HK-2 (cell line): ENCODE data around the gene SSMEM1.
A peak's percentile ranks its signal among the peaks of the same experiment; 100 is the strongest.
"Not testable (repeated sequence)": the region's sequence is repeated elsewhere in the genome, so short reads cannot be mapped to it uniquely, and the experiment has no call there.

Source experiments
- DNase-seq: peaks from one replicate; pipeline ENCODE4 v3.0.0-alpha.2; 2018; ENCODE audit not compliant: unreplicated experiment

The SSMEM1 gene

DNA sequence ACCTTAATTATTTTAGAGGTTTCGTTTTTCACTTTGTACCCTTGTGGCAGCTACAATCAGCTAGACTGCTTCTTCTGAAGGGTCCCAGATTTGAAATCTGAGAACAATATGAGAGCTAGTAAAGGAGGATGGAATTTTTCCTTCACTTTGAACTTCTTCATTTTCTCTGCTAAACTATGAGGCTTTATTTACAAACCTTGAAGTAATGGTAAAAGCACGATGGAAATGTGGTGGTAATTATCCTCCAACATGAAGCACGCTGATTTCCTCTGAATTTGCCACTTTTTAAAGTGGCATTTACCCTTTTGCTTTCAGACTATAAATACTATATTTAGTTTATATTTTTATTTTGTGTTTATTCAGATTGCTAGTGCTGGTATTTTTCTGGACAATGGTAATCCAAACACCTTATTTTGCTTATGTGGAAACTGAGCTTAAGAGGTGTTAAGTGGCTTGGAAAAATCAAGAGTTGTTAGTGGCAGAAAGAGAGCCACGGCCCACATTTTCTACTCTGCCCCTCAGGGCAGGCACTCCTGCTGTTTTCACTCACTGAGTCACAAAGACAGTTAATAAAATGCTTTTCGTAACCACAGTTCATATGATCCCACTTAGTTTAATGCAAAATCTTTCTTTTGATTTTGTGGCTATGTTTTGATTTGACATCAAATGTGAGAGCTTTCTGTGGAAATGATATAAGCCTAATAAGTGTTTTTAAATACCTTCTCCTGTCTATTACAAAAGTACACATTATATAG is 2.7 kb downstream of the SSMEM1 start:
- no peak for DNase-seq

DNA sequence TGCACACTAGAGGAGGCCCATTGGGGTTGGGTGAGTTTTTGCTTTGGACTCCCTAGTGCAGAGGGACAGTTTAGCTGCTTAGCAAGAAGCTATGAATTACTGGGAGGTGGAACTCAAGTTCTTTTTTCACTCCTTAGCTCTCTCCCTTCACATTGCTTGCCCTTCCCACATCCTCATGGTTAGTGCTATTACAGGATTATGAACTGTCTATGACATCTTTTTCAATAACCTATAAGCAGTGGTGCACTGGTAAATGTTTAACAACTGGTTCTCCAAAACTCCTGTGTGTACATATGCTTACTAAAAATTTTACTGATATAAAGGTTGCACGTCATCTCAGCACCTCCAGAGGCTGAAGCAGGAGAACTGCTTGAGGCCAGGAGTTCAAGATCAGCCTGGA is 6.2 kb downstream of the SSMEM1 start:
- DNase-seq, result no peak

DNA sequence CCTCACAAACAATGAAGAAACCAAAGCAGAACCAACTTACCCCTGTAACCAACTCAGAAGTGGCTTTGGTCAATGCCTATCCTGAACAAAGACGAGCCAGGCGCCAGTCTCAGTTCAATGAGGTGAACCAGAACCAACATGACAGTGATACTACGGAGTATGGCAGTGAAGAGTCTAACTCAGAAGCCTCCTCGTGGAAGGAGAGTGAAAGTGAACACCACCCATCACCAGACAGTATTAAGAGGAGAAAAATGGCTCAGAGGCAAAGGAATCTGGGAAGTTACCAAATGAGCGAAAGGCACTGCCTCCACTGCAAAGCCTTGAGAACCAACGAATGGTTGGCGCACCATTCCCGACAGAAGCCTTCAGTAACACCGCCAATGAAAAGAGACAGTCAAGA is 8.4 kb downstream of the SSMEM1 start:
- no peak for DNase-seq

DNA sequence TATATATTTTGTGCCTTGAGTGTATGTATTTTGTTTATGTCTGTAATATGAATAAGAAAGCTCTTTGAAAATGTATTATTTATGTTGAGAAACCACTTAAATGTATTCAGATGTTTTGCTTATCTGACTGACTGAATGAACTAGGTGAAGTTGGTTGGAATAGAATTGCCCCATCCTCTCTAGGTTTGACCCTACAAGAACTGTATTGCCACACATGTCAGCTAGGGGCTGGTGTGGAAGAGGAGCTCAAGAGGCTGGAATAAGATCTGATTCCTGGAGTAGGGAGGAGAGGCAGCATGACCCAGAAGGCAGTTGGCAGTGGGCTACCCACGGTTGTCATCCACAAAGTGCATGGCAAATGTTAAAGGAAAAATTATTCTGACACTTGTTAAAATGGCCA is 9.1 kb downstream of the SSMEM1 start:
- no peak for DNase-seq

DNA sequence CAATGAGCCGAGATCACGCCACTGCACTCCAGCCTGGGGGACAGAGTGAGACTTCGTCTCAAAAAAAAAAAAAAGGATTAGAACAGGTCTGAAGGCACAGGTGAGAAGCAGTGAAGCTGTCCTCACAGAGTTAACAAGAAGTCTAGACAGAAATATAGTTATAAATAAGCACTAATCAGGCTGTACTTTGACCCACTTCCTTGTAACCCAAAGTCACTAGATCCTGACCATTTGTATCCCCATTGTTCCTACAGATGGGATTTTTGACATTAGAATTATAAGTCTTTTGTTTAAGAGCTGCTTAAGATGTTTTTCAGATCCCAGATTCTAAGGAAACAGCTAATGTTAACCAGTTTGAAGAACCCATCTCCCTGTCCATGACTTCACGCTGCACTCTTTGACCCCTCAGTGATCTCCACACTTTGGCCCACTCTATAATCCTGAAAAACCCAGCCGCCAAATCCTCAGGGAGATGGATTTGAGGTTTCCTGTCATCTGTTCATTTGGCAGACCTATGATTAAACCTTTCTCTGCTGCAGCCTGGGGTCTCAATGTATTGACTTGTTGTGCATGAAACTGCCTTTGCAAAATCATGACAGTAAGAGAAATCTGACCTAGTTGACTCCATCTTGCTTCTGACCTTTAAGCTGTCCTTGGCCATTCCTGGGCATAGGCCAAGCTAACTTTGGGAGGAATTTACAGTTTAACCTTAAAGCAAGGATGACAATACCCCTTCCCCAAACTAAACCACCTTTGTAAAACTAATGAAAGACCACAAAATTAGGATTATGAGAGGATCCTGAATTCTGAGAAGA is 11.4 kb downstream of the SSMEM1 start:
- no peak for DNase-seq

DNA sequence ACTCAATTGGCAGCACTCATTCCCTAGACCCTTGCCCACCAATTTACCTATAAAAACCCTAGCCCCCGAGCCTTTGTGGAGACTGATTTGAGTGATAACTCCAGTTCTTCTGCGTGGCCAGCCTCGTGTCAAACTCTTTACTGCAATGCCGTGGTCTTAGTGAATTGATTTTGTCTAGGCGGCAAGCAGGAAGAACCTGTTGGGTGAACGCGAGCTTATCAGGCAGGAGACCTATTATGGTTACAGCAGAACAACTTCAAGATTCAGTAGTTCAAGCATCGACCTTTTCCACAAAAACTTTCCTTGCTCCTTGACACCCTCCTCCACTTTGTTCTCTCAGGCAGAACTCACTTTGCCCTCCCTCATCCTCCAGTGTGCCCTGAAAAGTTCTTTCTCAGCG is 12.2 kb downstream of the SSMEM1 start:
- DNase-seq, result no peak

DNA sequence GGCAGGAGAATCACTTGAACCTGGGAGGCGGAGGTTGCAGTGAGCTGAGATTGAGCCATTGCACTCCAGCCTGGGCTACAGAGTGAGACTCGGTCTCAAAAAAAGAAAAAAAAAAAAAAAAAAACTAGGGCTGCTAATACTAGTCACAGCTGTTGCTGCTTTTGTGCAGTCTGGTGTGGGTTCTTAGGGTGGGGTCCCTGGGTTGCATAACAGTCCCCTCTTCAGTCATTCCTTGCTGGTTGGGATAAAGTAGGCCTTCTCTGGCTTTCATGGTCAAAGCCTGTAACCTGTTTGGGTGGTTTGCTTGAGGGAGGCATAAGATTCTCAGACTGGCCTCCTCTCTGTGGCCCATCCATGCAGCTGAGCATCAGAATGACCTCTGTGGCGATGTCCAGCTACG is 14.1 kb downstream of the SSMEM1 start:
- no peak for DNase-seq

DNA sequence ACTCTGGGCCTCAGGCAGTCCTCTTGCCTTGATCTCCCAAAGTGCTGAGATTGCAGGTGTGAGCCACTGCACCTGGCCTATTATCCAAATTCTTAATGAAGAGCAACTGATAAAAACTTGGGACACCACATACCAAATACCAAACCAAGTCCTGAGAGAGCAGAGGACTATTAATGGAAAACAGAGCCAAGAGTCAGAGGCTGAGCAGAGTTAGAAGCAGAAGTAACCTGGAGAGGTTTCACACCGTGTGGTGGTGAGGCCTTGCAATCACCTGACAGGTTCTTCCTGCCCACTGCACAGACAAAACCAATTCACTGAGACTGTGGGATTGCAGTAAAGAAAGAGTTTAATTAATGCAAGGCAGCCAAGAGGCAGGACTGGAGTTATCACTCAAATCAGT is 16.0 kb downstream of the SSMEM1 start:
- no peak for DNase-seq

DNA sequence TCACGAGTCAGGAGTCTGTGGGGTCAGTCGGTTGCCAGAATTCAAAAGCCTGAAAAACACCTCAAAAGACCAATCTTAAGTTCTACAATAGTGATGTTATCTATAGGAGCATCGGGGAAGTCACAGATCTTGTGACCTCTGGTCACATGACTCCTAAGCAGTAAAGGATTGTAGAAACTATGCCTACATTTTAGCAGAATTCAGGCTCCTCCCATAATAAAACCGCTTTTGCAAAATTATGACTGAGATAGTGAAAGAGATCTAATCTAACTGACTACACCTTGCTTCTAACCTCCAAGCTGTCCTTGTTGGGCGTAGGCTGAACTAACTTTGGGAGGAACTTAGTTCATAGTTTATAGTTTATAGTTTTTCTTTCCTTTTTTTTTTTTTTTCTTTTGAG is 16.6 kb downstream of the SSMEM1 start:
- DNase-seq, result no peak

DNA sequence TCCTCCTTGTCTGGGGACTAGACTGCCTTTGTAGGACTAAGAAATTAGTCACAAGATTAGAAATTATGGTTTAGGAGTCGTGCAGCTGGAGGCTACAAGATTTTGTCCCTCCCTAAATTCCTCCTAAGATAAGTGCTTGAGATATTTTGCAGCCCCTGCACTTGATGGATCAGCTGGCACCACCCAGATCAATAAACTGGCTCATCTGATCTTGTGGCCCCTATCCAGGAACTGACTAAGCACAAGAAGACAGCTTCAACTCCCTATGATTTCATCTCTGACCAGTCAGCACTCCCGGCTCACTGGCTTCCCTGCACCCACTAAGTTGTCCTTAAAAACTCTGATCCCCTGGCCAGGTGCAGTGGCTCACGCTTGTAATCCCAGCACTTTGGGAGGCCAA is 17.3 kb downstream of the SSMEM1 start:
- DNase-seq, result not testable (repeated sequence)

DNA sequence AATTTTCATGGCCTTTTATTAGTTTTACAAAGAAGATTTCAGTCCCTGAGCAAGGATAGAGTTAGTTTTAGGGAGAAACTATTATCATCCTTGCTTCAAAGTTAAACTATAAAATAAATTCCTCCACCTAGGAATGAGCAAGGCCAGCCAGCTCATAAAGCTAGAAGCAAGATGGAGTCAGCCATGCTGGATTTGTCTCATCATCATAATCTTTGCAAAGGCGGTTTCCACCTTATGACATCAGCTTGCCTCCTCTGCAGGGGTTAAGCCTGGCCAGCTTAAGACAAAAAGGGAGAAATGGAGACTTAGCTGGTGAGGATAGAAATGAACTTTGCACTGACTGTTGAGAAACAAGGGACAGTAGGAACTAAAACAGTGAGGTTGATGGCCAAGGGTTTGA is 18.7 kb downstream of the SSMEM1 start:
- no peak for DNase-seq

DNA sequence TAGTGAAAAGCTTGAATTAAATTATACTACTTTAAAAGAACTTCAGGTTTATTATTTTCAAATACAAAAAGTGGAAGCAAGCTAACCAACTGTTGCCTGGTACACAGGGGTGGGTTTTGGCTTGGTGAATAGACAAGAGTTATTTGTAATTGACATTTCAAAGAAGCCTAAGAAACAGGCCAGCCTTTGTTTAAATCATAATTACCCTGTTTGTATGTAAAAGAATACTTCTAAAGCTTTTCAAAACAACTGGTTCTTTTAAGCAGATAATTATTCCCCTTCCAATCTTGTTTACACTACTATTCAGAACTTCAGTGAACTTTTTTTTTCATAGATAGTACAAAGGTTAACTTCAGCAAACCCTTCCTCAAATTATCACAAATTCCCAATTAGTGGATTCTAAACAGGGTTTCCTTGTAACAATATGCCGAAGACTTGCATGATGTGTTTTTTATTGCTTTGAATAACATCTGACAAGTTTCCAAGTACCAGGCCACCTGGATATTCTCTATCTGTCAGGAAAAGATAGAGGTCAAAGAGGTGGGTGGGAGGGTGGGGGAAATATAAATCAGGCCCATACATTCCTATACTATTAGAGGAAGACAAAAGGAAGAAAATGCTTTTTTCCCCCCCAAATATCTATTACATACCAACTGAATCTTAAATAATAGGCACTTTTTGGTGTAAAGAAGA is 20.4 kb downstream of the SSMEM1 start:
- no peak for DNase-seq

DNA sequence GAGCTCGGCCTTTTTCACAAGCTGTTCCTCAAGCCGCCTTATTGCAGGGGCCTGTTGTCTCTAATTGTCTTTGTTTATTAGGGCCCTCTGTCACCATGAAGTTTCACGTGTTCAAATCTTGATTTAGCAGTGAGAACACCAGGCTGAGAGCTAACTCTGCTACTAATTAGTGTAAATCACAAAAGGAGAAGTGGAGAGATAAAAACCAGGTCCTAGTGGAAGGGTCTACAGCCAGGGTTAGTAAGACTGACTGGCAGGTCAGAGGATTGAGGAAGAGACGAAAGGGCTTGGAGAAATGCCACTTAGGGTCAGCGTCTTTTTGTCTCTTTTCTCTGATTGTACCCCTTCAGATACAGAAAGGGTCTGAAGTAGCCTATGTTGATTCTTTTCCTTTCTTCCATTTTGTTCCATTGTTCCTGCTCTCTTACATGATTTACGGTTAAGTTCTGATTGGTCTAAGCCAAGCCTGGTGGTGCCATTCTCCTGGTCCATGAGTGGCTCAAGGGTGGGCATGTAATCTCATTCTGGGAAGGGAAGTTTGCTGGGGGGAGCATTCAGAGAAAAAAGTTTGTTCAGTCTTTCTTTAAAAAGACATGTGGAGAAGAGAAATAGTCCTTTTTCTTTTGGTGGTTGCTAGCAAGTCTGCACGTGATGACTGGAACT is 21.3 kb downstream of the SSMEM1 start:
- no peak for DNase-seq

DNA sequence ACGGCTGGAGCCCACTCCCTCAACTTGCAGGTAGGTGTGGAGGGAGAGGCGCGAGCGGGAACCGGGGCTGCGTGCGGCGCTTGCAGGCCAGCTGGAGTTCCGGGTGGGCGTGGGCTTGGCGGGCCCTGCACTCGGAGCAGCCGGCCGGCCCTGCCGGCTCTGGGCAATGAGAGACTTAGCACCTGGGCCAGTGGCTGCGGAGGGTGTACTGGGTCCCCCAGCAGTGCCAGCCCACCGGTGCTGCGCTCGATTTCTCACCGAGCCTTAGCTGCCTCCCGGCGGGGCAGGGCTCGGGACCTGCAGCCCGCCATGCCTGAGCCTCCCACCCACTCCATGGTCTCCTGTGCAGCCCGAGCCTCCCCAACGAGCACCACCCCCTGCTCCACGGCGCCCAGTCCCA is 22.3 kb downstream of the SSMEM1 start:
- not testable (repeated sequence) for DNase-seq

DNA sequence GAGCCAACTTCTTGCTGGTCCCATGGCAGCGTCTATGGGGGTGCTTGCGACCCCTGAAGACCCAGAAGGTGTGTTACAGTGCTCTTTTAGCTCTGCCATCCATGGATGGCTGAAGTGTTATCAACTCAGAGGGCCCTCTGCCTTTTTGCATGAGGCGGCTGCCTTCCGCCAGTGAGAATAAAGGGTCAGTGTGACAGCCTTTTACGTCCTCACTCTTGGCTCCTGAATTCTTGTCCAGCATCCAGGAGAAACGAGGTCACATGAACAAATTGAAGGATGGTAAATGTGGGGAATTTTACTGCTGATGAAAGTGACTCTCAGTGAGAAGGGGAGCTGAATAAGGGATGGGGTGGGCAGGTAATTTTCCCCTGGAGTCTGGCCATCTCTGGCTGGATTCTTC is 24.1 kb downstream of the SSMEM1 start:
- no peak for DNase-seq

DNA sequence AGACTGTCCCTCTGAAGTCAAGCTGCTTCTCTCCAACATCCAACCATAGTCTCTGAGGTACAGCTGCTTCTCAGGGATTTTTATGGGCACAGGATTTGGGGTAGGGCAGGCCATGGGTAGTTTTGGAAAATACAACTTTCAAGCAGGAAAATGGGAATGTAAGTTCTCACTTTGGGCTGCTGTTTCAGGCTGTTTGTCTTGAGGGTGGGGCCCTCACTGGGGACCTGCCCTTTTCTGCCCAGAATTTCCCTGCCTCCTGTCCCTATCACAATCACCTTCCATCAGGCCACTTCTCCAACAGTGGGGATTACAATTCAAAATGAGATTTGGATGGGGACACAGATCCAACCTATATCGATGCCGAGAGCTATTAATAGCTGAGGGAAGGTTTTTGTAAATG is 24.5 kb downstream of the SSMEM1 start:
- no peak for DNase-seq

DNA sequence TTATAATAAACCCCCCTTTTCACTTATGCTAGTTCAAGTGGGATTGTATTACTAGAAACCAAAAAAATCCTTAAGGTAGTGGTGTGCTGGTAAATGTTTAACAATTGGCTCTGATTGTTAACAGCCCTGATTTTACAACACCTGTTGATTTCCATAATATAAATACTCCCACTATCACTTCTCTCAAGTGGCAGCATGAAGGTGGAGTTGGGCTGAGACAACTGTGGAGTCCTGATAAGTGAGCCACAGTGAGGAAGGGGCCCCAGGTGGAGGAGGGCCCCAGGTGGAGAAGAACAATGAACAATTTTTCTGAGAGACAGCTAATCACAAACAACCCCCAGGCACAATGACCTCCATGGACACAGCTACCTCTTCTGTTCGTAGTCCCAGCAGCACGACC is 26.4 kb downstream of the SSMEM1 start:
- DNase-seq, result no peak

DNA sequence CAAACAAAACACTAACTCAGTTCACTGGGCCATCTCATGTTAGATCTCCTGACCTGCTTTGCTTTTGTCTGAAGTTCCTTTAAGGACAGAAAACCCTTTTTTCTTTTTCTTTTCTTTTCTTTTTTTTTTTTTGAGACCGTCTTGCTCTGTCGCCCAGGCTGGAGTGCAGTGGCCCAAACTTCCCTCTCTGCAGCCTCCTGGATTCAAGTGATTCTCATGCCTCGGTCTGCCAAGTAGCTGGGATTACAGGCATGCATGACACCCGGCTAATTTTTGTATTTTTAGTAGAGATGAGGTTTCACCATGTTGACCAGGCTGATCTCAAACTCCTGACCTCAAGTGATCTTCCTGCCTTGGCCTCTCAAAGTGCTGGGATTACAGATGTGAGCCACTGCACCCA is 28.7 kb downstream of the SSMEM1 start:
- not testable (repeated sequence) for DNase-seq

DNA sequence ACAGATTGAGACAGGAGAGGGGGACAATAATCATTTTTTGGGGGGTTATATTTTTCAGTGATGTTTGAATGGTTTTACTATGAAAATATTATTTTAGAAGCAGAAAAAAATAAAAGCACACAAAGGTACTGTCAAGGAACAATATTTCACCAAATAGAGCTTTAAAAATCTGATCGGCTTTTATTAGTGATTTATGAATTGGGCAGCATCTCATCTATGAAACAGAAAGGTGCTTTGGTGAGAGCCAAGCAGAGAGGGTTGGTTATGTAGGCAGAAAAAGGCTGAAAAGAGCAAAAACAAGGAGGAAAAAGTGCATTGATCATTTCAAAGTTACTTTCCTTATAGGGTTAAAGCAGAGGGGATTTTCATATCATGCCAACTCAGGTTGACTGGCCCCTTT is 32.6 kb downstream of the SSMEM1 start:
- DNase-seq, result no peak

DNA sequence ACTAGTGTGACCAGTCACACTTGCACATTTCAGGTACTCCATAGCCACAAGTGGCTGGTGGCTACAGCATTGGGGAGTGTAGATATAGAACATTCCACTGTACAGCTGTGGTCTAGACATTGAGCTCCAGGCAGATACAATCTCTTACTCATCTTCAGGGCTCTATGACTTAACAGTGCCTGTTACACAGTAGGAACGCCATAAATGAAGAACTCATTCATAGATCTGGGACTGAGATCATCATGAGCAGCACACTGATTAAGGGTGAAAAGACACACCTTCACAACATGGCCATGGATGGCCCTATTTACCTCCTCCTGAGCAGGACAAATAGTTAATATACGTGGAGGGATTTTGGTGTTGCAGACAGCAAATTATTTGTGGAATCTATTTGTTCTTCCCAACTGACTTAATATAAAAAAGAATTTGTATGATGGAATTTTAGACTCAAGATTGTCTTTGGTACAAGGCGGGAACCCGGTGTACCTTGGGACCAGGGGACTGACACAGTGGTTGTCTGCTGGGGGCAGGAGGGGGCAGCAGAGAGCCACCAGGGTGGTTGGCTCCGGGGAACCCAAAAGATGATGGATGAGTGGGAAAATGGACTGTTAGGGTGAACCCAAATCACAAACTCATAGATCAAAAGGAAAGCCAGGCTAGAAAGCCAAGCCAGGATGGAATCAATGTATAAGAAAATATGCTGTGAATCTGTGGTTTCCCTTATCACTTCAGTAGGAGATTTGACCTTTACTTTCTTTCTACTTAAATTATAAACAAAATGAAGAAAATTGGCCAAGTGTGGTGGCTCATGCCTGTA is 34.7 kb downstream of the SSMEM1 start:
- DNase-seq, result peak; percentile 42

DNA sequence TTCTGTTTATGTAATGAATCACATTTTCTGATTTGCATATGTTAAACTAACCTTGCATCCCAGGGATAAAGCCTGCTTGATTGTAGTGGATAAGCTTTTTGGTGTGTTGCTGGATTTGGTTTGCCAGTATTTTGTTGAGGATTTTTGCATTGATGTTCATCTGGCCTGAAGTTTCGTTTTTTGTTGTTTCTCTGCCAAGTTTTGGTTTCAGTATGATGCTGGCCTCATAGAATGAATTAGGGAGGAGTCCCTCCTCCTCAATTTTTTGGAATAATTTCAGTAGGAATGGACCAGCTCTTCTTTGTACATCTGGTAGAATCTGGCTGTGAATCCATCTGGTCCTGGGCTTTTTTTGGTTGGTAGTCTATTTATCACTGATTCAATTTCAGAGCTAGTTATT is 35.8 kb downstream of the SSMEM1 start:
- not testable (repeated sequence) for DNase-seq
